Measurements from ENCODE around the gene SRSF3. TPM values are rescaled to one million over a fixed set of nuclear protein-coding genes. Genes with fewer than 3 reads are reported as not detected.

The SRSF3 gene
- total RNA-seq, 1 donor from 2014 or later: 455 TPM

- H3K27ac Mint-ChIP-seq: peak overlapping the region; percentile 72
Observed at GRCh38 chr6:36590237-36590636, 3.9 kb upstream of the SRSF3 start.

GRCh38 chr6:36592221-36592655 lies 1.9 kb upstream of the SRSF3 start:
- Mint-ChIP-seq H3K36me3 (peaks cover 26% of the 10 kb centered on the region), H3K9me3 (no peaks in the 10 kb centered on the region), H3K27me3 (peaks cover 11% of the 10 kb centered on the region), H3K27ac (peak overlapping the region; percentile 64), H3K4me3 (peak overlapping the region; percentile 73), H3K4me1 (ENCODE audit: unreplicated experiment) (peaks cover 18% of the 10 kb centered on the region)
- TF ChIP-seq CTCF (conservative IDR thresholded peaks at IDR 0.05): no peak
- no peak for DNase-seq (ENCODE audit: extremely low spot score, unreplicated experiment)

More at GRCh38 chr6:36590237-36590636, 3.9 kb upstream of the SRSF3 start:
- H3K27me3 Mint-ChIP-seq: peaks cover 8% of the 10 kb centered on the region
- H3K4me3 Mint-ChIP-seq: peak overlapping the region; percentile 54
- no peak for TF ChIP-seq CTCF (conservative IDR thresholded peaks at IDR 0.05)
- H3K9me3 Mint-ChIP-seq: no peaks in the 10 kb centered on the region
- H3K36me3 Mint-ChIP-seq: peaks cover 9% of the 10 kb centered on the region
- peaks cover 13% of the 10 kb centered on the region for H3K4me1 Mint-ChIP-seq (ENCODE audit: unreplicated experiment)
- DNase-seq (ENCODE audit: extremely low spot score, unreplicated experiment): no peak

GRCh38 chr6:36593569-36594028 lies 563 bp upstream of the SRSF3 start:
- Mint-ChIP-seq H3K27ac (peak overlapping the region; percentile 100), H3K9me3 (no peaks in the 10 kb centered on the region), H3K27me3 (peaks cover 11% of the 10 kb centered on the region), H3K4me1 (ENCODE audit: unreplicated experiment) (peaks cover 26% of the 10 kb centered on the region), H3K4me3 (peak overlapping the region; percentile 99), H3K36me3 (peaks cover 38% of the 10 kb centered on the region)
- no peak for TF ChIP-seq CTCF (conservative IDR thresholded peaks at IDR 0.05)
- no peak for DNase-seq (ENCODE audit: extremely low spot score, unreplicated experiment)

- Mint-ChIP-seq H3K9me3 (no peaks in the 10 kb centered on the region), H3K36me3 (peaks cover 51% of the 10 kb centered on the region), H3K27me3 (peaks cover 11% of the 10 kb centered on the region), H3K4me3 (peak overlapping the region; percentile 99), H3K27ac (peak overlapping the region; percentile 100), H3K4me1 (ENCODE audit: unreplicated experiment) (peaks cover 39% of the 10 kb centered on the region)
- TF ChIP-seq CTCF (conservative IDR thresholded peaks at IDR 0.05): no peak
- DNase-seq (ENCODE audit: extremely low spot score, unreplicated experiment): no peak
Observed at GRCh38 chr6:36594816-36595643, 868 bp downstream of the SRSF3 start.

GRCh38 chr6:36596356-36596755 lies 2.2 kb downstream of the SRSF3 start:
- DNase-seq (ENCODE audit: extremely low spot score, unreplicated experiment): no peak
- no peaks in the 10 kb centered on the region for H3K9me3 Mint-ChIP-seq
- H3K27ac Mint-ChIP-seq: peak overlapping the region; percentile 100
- H3K36me3 Mint-ChIP-seq: peaks cover 59% of the 10 kb centered on the region
- peaks cover 11% of the 10 kb centered on the region for H3K27me3 Mint-ChIP-seq
- TF ChIP-seq CTCF (conservative IDR thresholded peaks at IDR 0.05): no peak
- peaks cover 47% of the 10 kb centered on the region for H3K4me1 Mint-ChIP-seq (ENCODE audit: unreplicated experiment)
- H3K4me3 Mint-ChIP-seq: peak overlapping the region; percentile 99

All from type B pancreatic cell (in vitro differentiated cells).